GM21528 (cell line): ENCODE results near the gene WDR59.

Experiments
- ATAC-seq: cut with Tn5 transposase; IDR thresholded peaks from one replicate; pipeline ENCODE4 v1.9.1; 2021; ENCODE audit warnings: mild to moderate bottlenecking, moderate library complexity; ENCODE audit not compliant: unreplicated experiment, low FRiP score

The WDR59 gene

DNA sequence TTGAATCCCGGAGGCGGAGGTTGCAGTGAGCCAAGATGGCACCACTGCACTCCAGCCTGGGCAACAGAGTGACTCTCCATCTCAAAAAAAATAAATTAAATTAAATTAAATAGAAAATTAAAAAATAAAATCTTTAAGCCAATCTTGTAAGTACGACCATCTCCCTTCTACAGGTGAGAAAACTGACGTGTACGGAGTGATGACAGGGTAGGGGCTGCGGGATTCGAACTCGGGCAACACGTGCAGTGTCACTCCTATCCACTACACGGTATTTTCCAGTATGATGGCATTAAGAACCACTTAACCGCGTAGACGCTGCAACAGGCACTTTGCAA is 762 bp downstream of the WDR59 start:
- ATAC-seq: no peak

- ATAC-seq: no peak
Observed at GRCh38 chr16:74982256-74982655, 2.7 kb downstream of the WDR59 start.

GRCh38 chr16:74975591-74975990 is 9.3 kb downstream of the WDR59 start:
- ATAC-seq: no peak

DNA sequence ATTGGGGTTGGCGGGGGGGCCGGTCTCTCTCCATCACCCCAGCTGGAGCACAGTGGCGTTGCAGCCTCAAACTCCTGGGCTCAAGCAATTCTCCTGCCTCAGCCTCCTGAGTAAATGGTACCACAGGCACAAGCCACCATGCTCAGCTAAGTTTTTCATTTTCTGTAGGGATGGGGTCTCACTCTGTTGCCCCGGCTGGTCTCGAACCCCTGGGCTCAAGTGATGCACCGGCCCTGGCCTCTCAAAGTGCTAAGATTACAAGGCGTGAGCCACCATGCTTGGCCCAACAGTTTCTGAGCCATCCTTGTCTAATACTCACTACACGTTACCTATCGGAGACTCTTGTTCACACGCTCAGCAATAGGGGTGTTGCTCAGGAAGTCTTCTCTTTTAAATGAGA is 11.6 kb downstream of the WDR59 start:
- no peak for ATAC-seq

- ATAC-seq: no peak
Observed at GRCh38 chr16:74954763-74955162, 30.2 kb downstream of the WDR59 start.

DNA sequence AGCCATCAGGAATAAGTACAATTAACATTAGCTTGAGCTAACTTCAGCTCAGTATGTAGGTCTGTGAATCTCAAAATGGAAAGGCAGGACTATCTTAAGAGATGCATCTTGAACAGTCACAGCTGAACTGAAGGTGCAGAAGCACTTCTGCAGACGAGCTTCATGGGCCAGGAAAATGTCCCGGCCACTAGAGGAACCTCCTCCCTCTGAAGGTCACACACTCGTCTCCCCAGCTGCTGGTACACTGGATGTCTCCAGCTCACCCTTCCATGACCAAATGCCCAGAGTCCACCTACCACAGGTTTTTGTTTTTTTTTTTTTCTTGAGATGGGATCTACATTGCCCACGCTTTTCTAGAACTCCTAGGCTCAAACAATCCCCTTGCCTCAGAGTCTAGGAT is 33.2 kb downstream of the WDR59 start:
- ATAC-seq: no peak

DNA sequence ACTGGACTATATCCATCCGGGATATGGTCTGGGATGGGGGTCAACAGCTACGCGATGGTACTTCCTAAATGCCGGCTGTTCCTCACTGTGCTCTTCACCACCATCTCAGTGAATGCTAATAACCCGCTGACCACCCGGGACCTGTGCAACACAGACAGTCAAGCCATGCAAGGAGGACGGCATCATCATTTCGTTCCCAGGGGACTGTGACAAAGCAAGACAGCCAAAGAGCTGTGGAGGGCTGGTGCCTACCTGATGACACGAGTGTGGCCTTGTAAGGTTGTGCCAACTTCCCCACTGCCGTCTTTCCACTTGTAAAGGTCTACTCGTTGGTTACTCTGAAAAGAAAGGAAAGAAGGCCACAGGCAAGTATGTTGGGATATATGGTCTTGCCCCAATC is 33.7 kb downstream of the WDR59 start:
- ATAC-seq: no peak

DNA sequence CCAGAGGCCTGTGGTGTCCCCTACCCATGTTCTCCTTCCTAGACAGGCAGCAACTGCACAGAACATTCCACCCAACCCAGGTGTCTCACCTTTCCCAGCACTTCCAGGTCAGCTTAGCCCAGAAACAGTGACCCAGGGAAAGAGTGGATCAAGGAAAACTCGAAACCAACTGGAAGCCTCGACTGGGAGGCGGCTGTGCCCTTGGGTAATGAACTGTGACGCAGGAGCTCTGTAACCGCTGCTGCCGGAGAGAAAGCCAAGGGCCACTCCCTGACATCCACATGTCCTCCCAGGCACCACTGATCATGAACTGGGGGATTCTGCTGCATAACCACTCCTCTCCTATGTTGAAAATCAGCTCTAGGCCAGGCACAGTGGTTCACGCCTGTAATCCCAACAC is 34.4 kb downstream of the WDR59 start:
- ATAC-seq: no peak

- ATAC-seq: no peak
Observed at GRCh38 chr16:74949309-74949708, 35.6 kb downstream of the WDR59 start.

DNA sequence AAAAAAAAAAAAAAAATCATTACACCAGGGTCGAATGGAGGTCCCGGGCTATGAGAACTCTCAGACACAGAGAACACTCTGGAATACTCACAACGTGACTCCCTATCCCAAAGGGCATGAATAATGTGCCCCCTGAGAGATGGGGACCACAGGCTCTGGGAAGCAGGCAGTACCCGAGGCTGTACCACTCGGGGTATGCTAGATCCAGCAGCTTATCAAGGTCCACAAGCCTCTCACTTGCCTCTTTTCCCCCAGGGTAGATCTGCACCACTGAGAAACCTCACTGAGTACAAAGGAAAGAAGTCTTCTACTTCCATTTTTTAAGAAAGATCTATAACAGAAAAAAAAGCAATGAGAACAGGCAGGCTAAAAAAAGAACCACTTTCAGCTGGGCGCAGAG is 40.5 kb downstream of the WDR59 start:
- no peak for ATAC-seq

- ATAC-seq: no peak
Observed at GRCh38 chr16:74942977-74943918, 41.7 kb downstream of the WDR59 start.

- ATAC-seq: no peak
Observed at GRCh38 chr16:74942566-74942965, 42.4 kb downstream of the WDR59 start.

DNA sequence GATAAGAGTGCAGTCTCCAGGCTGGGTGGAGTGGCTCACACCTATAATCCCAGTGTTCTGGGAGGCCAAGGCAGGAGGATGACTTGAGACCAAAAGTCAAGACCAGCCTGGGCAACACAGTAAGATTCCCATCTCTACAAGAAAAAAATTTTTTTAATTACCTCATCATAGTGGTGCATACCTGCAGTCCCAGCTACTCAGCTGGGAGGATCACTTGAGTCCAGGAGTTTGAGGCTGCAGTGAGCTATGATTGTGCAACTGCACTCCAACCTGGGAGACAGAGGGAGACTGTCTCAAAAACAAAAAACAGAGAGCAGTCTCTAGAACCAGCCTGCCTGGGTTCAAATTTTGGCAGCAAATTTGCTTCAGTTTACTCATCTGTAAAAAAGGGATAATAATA is 45.2 kb downstream of the WDR59 start:
- ATAC-seq: no peak

- peak; percentile 88 for ATAC-seq
Observed at GRCh38 chr16:74936902-74937560, 47.9 kb downstream of the WDR59 start.

GRCh38 chr16:74931445-74931844 is 53.5 kb downstream of the WDR59 start:
- ATAC-seq: no peak

GRCh38 chr16:74929636-74930035 is 55.3 kb downstream of the WDR59 start:
- no peak for ATAC-seq

GRCh38 chr16:74926805-74927204 is 58.1 kb downstream of the WDR59 start:
- ATAC-seq: no peak

GRCh38 chr16:74923766-74924460 is 61.0 kb downstream of the WDR59 start:
- no peak for ATAC-seq

- ATAC-seq: no peak
Observed at GRCh38 chr16:74922150-74923138, 62.5 kb downstream of the WDR59 start.

DNA sequence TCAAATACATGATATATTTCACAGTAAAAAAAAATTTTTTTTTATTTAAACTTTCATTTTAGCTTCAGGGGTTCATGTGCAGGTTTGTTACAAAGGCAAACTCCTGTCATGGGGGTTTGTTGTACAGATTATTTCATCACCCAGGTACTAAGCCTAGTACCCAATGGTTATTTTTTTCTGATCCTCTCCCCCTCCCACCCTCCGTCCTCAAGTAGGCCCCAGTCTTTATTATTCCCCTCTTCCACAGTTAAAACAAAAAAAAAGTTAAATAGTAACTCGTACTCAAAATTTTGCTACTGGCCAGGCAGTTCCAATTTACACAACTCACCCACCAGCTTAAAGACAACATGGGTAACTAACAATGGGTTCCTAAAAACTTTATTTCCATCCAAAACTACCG is 63.9 kb downstream of the WDR59 start:
- ATAC-seq: no peak
